Testis (tissue), 2 donors: ENCODE results near the gene MBTD1.

ENCODE experiments used
- POLR2A ChIP-seq: fragments of 450-650 bp; IDR thresholded peaks from one replicate; pipeline ENCODE4 v1.6.1; 2017; ENCODE audit warnings: antibody characterized with exemption, mild to moderate bottlenecking, moderate library complexity
- TF ChIP-seq, protein P1 (sequence below), 3 experiments: fragments of 450-650 bp in 2 of 3; fragments of 200-600 bp in 1 of 3; sonication (generic) in 1 of 3; IDR thresholded peaks; one replicate each; pipeline ENCODE4 v1.5.1; 2016 to 2019; ENCODE audit warnings: antibody characterized with exemption in 3 of 3, mild to moderate bottlenecking in 2 of 3, moderate library complexity in 1 of 3

DNA sequence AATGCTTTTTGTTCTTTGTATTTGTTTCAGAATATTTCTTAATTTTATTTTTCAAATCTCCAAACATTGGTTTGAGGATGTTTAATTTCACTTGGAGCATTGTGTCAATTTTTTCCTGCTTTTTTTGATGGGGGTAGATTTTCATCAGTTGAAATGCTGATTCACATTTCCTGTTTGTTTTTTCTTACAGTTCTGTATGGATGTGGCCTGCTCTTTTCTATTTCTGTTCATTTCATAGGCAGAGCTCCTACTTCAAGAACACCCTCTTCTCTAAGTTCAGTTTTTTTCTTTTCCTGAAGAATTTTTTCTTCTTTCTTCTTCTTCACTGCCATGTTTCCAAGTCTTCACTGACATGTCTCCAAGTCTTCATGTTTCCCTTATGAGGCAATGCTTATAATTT lies 8.8 kb downstream of the MBTD1 start:
- TF ChIP-seq, protein P1, sequence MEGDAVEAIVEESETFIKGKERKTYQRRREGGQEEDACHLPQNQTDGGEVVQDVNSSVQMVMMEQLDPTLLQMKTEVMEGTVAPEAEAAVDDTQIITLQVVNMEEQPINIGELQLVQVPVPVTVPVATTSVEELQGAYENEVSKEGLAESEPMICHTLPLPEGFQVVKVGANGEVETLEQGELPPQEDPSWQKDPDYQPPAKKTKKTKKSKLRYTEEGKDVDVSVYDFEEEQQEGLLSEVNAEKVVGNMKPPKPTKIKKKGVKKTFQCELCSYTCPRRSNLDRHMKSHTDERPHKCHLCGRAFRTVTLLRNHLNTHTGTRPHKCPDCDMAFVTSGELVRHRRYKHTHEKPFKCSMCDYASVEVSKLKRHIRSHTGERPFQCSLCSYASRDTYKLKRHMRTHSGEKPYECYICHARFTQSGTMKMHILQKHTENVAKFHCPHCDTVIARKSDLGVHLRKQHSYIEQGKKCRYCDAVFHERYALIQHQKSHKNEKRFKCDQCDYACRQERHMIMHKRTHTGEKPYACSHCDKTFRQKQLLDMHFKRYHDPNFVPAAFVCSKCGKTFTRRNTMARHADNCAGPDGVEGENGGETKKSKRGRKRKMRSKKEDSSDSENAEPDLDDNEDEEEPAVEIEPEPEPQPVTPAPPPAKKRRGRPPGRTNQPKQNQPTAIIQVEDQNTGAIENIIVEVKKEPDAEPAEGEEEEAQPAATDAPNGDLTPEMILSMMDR (IDR thresholded peaks at IDR 0.05) = no peak
- no peak for TF ChIP-seq POLR2A
